Mammary epithelial cell (primary cell): ENCODE measurements around the gene ZBTB46.

Experiments used
- EZH2 ChIP-seq: IDR thresholded peaks from 2 replicates; pipeline ENCODE4 v1.6.1; 2012; ENCODE audit warnings: low read length, inconsistent platforms, borderline replicate concordance
- TF ChIP-seq, protein P1 (sequence below), 2 donors: IDR thresholded peaks in 1 of 2; conservative IDR thresholded peaks in 1 of 2; 2 replicates each; pipeline ENCODE4 v1.5.1; 2011 to 2012; ENCODE audit warnings: inconsistent platforms in 2 of 2, low read length in 2 of 2, mild to moderate bottlenecking in 2 of 2, control low read depth in 1 of 2, low read depth in 1 of 2; ENCODE audit not compliant: insufficient read depth in 1 of 2; ENCODE audit errors: extremely low read depth in 1 of 2

DNA sequence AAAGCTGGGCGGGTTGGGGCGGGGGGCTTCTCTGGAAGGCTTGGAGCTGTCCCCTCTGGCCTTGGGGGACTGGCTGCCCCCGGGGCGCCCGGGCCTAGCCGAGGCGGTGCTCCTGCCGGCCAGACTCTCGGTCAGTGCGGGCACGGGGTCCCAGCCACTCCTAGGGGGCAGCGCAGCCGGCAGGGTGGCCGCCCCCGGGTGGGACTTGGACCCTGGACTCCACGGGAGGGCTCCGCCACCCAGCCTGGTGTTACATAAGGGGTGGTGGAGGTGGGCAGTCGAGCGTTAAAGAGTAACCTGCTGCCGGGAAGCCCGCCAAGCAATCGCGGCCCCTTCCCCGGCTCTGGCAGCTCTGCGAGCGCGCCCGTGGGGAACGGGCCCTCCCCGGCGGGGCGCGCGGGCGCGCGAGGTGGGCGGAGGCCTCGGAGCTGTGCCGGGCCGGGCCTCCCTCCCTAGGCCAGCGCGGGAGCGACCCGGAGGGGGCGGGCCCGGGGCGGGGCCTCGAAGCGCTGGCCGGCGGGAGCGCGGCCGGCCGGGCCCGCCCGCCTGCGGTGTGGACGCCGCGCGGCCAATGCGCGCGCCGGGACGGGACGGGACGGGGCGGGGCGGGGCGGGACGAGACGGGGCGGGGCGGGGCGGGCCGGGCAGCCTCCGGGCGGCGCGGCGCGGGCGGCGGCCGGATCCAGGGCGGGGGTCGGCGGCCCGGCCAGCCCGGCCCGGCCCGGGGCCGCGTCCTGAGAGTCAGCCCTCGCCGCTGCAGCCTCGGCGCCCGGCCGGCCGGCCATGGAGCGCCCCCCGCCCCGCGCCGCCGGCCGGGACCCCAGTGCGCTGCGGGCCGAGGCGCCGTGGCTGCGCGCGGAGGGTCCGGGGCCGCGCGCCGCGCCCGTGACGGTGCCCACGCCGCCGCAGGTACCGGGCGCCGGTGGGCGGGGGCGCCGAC, 91.7 kb downstream of the ZBTB46 start, which contains the start of gene SLC2A4RG:
- TF ChIP-seq, protein P1, sequence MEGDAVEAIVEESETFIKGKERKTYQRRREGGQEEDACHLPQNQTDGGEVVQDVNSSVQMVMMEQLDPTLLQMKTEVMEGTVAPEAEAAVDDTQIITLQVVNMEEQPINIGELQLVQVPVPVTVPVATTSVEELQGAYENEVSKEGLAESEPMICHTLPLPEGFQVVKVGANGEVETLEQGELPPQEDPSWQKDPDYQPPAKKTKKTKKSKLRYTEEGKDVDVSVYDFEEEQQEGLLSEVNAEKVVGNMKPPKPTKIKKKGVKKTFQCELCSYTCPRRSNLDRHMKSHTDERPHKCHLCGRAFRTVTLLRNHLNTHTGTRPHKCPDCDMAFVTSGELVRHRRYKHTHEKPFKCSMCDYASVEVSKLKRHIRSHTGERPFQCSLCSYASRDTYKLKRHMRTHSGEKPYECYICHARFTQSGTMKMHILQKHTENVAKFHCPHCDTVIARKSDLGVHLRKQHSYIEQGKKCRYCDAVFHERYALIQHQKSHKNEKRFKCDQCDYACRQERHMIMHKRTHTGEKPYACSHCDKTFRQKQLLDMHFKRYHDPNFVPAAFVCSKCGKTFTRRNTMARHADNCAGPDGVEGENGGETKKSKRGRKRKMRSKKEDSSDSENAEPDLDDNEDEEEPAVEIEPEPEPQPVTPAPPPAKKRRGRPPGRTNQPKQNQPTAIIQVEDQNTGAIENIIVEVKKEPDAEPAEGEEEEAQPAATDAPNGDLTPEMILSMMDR (conservative IDR thresholded peaks at IDR 0.05 in 1 of 2, IDR thresholded peaks at IDR 0.05 in 1 of 2; ENCODE audit: extremely low read depth in 1 of 2, insufficient read depth in 1 of 2, low read depth in 1 of 2, low read length in 2 of 2), result no peak
- no peak for TF ChIP-seq EZH2
